GM21717 (cell line): ENCODE measurements around the gene RPL19.

Source experiments
- ATAC-seq: cut with Tn5 transposase; IDR thresholded peaks from one replicate; pipeline ENCODE4 v1.9.1; 2021; ENCODE audit warnings: mild to moderate bottlenecking, moderate library complexity; ENCODE audit not compliant: unreplicated experiment

The RPL19 gene

DNA sequence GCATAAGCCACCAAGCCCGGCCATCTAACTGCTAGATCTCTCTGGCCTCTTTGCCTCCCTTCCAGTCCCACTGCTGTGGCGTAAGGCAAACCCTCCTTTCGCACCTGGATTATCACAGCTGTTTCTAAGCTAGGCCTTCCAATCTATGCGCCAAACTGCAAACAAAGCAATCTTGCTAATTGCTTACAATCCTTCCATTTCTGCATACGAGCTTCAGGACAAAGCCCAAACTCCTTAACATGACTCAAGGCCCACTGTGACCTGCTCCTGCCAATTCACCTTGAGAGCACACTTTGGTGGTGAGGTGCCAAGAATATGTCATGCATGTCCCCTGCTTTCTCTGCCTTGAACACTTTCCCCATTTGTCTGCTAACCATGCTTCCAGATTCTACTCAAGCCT is 28.1 kb upstream of the RPL19 start:
- ATAC-seq: no peak

DNA sequence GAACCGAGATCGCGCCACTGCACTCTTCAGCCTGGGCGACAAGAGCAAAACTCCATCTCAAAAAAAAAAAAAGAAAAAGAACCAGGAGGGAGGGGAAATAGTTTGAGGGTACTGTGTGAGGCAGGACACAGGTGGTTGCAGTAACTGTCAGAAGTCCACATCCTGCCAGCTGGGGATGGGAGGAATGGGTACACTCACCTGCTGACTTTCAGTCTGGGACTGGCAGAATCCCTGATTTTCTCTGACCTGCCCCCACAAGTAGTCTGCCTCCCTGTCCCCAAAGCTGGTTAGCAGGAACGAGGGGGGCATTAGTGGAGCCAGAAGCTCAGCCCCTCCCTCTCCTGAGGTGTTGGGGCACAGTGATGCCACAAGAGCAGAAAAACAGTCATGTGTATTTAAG is 27.0 kb upstream of the RPL19 start:
- ATAC-seq: no peak

DNA sequence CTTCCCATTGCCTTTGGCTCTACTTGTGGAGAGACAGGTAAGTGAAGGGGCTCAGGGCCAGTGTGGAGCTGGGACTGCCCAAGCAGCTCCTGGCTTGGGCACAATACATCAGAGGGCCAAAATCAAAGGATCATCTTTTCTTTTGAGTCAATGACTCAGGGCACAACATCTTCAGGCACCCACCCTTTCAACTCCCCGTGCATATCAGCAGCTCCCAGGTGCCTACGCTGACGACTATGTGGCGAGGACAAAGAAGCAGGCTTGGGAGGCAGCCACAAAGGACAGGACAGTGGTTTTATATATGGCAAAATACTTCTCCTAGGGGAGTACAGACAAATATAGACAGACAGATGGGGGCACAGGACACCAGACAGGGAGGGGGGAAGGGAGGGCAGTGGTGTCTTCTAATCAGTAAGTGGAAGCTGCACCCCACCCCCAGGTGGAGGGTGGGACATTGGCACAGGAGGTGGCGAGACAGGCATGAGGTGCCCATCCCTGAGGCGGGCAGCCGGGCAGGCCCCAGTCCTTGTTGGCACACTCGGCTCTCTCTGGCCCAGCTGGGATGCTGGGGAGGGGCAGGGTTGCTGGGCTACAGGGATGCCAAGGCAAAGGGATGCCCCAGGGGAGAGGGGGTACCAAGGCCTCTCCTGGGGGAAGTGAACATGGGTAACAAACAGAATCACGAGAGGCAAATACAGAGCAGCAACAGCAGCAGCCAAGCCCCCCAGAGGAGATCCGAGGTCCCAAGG is 26.4 kb upstream of the RPL19 start:
- no peak for ATAC-seq

DNA sequence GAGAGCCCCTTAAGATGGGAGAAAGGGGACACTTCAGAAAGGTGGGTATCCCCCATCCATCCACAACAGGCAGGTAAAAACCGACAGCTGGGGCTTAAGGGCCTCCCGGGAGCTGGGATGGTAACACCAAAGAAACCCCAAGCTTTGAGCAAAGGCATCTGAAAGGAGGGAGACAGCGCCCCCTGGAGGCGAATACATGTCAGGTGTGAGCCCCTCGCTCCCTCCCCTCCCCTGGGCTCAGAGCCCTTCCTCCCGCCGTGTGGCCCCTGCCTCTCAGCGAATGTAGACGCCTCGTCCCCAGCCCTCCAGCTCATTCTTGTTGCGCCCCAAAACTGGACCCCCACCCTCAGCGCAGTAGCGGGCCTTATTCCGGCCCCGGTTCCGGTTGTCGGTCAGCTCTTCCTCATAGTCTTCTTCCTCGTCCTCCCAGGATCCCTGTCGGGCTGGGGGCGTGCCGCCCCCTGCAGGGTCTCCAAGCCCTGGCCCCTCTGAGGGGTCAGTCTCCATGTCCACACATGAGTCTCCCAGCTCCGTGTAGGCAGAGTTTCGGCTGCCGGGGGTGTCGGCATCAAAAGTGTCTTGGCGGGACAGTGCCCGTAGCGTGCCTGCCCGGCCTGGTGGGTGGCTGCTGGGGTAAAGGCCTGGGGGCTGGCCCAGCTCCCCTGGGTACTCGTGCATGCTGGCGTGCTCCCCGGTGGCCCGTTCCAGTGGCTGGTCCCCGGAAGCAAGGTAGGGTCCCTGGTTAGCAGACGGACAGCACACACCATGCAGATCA is 25.0 kb upstream of the RPL19 start:
- ATAC-seq: no peak

DNA sequence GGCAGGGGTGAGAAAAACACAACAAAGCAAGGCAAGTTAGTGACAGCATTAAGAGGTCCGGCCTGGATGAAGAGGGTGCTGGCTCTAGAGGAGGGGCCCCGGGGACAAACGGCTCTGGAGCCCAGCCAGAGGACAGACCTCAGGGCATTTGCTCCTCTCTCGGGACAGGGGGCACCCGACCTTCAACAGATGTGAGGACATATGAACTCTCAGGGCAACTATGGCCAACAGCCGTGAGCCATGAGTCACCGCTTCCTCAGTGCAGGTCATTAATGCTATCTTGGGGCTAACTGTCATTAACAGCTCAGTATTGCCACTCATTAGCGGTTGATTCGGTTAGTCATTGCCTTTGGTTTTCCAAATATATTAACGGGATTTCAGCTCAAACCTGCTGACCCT is 24.4 kb upstream of the RPL19 start:
- ATAC-seq: no peak

DNA sequence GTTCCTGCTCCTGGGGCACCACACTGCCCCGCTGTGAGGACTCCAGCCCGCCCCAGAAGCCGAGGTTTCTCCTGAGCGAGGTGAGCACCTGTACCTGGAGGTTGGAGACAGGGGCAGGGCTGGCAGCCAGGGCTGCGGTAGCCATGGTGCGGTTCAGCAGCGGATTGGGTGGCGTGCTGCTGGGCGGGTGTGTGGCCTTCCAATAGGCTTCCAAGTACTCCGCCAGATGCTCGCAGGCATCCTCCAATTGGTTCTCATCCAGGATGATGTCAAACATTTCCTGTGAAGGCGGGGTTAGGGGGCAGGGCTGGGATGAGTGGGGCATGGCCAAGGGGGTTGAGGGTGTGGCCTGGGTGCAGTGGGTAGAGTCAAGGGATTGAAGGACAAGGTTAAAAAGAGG is 22.8 kb upstream of the RPL19 start:
- no peak for ATAC-seq

DNA sequence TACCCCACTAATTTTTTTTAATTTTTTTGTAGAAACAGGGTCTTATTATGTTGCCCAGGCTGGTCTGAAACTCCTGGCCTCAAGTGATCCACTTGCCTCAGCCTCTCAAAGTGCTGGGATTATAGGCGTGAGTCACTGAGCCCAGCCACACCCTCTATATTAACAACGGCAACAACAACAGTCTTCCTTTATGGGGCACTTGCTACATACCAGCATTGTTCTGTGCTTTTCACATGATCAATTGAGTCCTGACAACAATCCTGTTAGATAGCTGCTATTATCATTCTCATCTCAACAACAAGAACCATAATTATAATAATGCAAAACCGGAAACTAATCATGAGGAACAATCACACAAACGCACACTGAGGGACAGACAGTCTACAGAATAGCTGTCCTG is 21.5 kb upstream of the RPL19 start:
- no peak for ATAC-seq

DNA sequence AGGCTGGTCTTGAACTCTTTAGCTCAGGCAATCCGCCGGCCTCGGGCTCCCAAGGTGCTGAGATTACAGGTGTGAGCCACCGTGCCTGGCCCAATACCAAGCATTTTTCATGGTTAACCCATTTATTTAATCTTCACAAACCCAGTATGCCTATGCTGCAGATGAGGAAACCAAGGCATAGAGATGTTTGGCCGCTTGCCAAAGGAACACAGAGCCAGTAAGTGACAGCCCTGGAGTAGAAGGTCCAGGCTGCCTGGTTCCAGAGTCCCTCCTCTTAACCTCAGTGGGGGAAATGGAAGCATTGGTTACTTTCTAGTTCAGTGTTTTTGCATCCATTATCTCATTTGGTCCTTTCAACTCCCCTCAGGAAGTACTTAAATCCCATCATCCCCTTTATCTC is 18.8 kb upstream of the RPL19 start:
- no peak for ATAC-seq

DNA sequence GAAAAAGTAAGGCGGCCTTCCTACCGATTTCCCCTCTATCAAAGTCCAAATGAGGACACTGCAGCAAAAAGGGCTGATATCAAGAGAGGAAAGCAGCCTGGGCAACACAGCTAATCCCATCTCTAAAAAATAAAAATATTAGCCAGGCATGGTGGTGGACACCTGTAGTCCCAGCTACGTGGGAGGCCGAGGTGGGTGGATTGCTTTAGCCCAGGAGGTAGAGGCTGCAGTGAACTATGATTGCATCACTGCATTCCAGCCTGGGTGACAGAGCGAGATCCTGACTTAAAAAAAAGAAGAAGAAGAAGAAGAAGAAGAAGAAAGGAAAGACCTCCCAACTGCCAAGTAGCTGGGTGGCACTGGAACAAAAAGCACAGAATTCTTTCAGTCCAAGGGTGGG is 17.0 kb upstream of the RPL19 start:
- ATAC-seq: no peak

DNA sequence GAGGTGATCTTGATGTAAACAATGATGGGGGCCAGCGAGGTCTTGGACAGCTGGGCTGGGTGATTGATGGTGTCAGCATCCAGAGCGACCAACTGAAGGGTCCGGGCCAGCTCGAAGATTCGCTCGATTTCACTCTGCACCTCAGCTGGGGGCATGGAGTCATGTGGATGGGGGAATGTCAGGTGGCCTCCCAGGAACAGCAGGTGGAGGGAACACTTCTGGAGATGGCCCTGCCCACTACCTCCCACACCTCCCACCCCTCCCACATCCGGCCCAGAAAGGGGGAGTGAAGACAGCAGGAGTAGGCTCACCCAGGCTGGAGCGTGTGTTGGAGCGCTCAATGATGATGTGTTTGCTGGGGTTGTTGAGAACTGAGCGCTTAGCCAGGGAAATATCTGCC is 16.4 kb upstream of the RPL19 start:
- no peak for ATAC-seq

DNA sequence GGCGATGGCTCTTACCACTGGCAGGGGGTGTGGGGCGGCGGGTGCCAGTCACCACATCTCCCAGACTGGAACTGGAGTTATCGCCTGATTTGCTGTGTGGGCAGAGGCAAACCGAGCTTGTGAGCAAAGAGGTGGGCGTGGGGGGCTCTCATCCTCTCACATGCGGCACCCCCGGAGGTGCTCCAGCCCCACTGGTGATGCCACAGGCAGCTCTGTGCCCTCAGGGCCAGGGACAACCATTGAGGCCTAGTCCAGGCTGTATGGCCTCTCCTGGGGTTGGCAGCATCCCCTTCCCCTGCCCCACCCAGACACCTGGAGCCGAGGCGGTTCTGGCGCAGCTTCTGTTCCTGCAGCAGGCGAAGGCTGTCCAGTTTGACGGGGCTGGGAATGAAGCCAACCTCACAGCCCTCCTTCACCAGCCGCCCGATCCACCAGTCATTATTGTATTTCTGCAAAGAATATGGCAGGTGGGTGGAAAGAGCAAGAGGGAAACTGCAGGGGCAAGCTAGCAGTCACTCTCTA is 13.5 kb upstream of the RPL19 start:
- ATAC-seq: no peak

DNA sequence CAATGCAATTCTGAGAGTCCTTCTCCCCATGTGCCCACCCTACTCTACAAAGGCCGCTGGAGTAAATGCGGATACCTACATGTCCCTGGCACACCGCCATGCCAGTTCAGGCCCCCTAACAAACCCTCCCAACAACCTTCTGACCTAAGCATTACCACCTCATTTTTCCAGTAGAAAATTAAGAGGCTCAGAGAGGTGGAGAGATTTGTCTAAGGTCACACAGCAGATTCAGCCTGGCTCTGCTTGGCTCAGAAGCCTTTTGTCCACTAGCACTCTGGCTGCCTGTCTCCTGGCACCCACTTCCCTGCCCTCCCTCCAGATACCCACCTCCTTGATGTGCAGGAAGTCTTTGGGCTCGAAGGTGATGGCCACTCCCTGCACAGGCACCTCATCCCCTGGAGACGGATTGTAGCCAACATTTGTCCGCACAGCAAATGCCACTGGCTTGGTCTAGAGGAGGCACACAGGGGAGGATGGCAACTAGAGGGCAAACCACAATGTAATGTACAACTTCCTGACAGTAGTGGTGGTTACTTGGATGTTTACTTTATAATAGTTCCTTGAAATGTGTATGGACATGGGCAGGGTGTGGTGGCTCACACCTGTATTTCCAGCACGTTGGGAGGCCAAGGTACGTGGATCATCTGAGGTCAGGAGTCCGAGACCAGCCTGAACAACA is 12.8 kb upstream of the RPL19 start:
- ATAC-seq: no peak

DNA sequence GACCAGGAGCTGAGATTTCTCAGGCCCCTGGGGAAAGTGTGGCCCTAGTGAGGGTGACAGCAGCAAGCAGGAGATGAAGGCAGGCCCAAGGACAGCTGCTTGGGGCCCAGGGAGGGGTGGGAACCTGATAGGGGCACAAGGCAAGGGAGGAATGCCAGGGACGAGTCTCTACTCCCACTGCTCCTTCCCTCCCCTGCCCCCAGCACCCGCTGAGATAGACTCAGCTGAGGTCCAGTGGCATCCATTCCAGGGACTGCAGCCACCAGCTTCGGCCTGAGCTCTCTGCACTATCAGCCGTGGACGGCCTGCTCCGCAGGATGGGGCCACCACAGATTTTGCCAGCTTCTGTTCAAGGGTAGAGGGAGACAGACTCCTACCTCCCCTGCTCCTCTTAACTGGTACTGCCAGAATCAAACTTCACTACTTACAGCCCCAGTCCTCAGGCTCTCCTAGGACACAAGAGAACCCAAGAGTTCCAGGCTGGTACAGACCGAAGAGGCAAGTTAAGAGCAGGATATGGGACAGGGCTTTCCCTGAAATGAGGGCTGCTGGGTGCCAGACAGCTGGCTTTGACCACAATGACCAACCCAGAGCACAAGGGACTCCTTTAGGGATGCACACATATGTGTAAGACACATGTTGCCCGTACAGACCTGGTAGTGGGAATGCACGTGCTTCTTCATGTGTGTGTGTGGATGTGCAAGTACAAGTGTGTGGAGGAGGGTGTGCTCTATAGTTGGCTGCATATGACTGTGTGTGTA is 8.2 kb upstream of the RPL19 start:
- no peak for ATAC-seq

DNA sequence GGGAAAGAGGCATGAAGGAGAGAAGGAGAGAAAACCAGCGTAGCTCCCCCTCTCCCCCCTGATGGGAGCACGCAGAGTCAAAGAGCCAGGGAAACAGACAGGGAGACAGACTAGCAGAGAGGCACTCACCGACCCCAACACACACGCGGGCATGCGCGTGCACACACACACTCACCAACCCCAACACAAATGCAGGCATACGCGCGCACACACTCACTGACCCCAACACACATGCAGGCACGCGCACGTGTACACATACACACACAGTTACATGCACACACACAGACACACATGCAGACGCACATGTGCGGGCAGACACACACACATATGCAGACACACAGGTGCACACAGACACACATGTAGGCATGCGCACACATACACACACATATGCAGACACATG is 7.2 kb upstream of the RPL19 start:
- ATAC-seq: no peak

DNA sequence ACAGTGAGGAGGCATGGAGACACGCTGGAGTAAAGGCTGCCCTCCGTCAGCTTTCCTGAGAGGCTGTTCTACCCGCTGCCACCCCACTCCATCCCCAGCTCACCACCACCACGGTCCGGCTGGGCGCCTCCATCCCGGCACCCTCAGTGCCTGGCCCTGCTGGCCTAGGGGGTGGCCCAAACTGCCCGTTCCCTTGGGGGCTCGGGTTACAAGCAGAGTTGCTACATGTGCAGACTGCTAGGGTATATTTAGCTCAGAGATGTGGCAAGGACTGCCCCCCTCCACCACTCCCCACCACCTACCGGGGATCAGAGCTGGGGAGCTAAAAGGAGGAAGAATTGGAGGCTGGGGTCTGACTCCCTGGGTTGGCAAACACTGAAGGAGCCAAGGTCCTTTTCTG is 6.7 kb upstream of the RPL19 start:
- ATAC-seq: no peak

DNA sequence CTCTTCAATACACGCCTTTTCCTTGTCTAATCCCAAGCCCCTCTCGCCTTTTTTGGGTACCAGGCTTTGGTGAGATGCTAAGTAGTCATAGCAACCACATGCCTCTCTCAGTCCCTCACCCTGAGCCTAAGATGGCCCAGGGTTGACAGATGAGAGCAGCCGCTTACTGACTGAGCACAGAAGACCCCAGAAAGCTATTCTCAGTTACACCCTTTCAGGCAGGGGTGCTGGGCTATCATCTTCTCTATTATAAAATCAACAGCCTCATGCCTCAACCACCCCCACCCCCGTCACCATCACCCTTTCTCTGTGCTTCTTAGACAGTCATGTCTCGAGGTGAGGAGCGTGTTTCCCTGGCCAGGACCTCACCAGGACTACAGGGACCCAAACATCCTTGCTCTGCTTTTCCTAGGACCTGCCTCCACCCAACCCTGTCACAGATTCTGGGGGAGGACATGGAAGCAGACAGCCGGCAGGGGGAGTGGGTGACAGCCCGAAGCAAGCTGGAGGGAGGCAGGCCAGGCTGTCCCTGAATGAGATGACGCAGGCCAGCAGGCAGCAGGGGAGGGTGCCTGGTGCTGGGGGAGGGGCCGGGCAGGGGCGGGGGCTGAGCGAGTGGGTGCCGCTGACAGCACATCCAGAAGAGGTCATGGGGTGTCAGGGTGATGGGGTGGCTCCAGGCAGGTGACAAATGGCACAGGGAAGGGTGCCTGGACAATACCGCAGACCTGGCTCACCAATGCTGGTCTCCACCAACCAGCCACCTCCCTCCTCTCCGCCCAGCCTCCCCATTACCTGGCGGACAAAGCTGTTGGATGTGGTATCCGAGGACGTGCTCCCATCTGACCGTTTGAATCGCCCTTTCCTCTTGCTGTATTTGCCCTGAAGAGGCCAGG is 5.7 kb upstream of the RPL19 start:
- no peak for ATAC-seq

DNA sequence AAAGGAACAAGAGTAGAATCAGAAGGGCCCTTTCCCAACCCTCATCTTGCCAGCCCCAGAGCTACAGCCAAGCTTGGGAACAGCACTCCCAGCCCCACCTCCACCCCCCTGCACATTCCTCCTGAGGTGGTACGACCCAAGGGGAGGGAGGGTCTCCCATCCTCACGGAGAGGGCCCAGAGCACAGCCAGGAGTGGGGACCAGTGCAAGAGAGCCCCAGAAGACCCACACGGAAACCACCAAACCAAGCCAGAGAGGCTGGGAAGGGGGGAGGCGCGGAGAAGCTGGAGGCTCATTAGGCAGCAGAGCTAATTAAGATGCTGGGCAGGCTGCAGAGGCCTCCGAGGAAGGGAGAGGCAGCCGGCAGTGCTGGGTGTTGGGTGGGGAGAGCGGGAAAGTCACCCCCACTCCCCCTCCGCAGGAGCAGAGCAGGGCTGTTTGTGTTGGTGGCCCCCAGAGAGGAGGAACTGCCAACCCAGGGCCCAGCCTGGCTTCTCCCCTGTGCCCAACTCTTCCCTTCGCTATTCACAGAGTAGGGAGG is 5.0 kb upstream of the RPL19 start:
- ATAC-seq: no peak

DNA sequence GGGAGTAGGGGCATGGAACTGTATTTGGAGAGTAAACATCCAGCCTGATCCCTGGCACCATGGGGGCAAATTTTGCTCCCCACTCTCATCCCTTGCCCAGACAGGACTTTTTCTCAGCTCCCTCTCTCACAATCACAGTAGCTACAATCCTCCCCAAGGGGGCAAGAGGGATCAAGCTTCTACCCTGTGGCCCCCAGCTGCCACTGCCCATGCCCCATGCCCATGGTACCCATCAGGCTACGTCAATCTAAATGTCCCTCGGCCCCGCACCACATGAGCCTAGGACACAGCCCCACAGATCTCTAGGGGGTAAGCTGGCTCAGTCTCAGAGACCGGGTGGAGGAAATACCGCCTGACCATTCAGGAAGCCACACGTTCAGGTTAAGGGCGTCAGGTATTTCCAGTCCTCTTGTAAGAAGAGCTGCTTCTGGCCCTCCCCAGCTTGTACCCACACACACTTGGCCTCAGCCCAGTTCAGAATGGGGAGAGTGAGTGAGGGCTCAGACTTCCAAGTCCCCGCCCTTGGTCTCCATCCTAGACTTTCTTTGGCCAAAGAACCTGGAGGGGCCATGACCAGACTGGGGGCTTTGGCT is 4.4 kb upstream of the RPL19 start:
- no peak for ATAC-seq

DNA sequence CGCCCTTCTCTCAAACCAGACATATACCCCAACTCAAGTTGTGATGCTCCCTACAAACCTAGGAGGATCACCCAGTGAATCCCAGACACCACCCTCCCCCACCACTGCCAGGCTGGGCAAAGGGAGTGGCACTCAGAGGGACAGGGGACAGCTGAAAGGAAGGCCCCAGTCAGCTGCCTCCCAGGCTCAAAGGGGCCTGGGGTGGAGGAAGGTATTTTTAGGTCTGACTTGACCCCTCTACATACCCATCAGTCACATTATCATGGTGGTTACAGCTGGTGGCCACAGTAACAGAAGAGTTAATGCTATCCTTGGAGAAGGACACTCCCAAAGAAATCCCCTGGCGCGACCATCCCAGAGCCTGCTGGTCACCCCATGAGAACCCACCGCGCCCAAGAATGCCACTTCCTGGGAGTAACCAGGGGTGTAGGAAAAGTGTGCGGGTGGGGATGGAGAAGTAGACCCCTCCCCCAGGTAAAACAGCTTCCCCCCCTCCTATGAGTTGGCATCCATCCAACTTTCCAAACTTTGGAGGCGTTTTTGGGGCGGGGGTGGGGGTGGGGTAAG is 3.8 kb upstream of the RPL19 start:
- no peak for ATAC-seq
